ENCODE results near the gene PDE9A. TPM values are rescaled to one million over a fixed set of nuclear protein-coding genes. Genes with fewer than 3 reads are reported as not detected.

Gene PDE9A
- total RNA-seq, 1 donor: not detected

GRCh38 chr21:42768324-42769121 lies 115.1 kb downstream of the PDE9A start:
- no peak overlapping the region for H3K4me3 ChIP-seq (ENCODE audit: low read depth, low read length)
- DNase-seq (ENCODE audit: low read depth): no peak
- TF ChIP-seq, protein P1, sequence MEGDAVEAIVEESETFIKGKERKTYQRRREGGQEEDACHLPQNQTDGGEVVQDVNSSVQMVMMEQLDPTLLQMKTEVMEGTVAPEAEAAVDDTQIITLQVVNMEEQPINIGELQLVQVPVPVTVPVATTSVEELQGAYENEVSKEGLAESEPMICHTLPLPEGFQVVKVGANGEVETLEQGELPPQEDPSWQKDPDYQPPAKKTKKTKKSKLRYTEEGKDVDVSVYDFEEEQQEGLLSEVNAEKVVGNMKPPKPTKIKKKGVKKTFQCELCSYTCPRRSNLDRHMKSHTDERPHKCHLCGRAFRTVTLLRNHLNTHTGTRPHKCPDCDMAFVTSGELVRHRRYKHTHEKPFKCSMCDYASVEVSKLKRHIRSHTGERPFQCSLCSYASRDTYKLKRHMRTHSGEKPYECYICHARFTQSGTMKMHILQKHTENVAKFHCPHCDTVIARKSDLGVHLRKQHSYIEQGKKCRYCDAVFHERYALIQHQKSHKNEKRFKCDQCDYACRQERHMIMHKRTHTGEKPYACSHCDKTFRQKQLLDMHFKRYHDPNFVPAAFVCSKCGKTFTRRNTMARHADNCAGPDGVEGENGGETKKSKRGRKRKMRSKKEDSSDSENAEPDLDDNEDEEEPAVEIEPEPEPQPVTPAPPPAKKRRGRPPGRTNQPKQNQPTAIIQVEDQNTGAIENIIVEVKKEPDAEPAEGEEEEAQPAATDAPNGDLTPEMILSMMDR (IDR thresholded peaks at IDR 0.05; ENCODE audit: insufficient read depth, low read length): no peak

DNA sequence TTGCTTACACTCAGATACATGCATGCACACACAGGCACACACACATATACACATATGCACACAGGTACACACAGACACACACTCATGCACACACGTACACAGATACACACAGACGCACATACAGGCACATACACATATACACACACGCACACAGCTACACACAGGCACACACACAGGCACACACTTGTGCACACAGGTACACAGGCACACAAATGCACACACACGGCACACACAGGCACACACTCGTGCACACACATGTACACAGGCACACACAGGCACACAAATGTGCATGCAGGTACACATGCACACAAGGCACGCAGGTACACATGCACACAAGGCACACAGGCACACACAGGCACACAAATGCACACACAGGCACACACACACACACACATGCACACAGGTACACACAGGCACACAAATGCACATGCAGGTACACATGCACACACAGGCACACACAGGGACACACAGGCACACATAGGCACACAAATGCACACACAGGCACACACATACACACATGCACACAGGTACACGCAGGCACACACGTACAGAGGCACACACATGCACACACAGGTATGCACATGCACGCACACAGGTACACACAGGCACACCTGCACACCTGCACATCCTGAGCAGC lies 115.9 kb downstream of the PDE9A start:
- no peak for DNase-seq (ENCODE audit: low read depth)
- TF ChIP-seq, protein P1 (IDR thresholded peaks at IDR 0.05; ENCODE audit: insufficient read depth, low read length): no peak
- no peak overlapping the region for H3K4me3 ChIP-seq (ENCODE audit: low read depth, low read length)

DNA sequence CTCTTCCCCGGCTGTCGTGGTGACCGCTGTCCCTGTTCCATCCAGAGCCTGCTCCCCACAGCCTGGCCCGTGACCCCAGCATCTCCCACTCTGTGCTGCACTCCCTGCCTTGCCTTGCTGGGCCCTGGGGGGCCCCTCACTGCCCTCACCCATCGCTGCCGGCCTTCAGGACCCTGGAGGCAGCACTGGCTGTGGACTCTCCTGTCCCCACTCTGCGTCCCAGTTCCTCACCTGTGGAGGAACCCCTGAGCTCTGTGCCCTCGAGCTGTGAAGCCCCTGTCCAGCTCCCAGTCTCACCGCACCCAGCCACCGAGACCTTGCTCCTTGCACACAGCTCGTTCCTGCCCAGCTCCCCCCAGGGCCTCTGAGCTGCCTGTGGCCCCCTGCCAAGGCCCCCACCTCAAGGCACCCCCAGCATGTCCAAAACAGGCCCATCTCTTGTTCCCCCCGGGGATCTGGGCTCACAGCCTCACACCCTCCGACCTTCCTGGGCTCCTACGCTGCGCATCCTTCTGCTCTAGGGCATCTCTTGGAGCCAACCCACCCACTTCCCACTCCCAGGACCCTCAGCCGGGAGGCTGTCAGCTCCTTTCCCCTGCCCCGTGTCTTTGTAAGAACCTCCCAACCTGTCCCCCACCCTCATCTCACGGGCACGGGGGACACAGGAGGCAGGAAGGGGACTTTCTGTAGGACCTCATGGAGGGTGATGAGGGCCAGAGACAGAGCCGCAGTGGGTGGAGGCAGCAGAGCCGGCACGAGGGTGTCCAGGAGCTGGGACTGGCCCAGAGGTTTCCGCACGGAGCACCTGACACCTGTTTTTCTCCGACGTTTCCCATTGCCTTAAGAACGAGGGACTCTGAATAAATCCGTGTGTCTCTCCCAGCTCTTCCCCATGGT lies 116.6 kb downstream of the PDE9A start:
- no peak overlapping the region for H3K4me3 ChIP-seq (ENCODE audit: low read depth, low read length)
- TF ChIP-seq, protein P1 (IDR thresholded peaks at IDR 0.05; ENCODE audit: insufficient read depth, low read length): no peak
- no peak for DNase-seq (ENCODE audit: low read depth)

DNA sequence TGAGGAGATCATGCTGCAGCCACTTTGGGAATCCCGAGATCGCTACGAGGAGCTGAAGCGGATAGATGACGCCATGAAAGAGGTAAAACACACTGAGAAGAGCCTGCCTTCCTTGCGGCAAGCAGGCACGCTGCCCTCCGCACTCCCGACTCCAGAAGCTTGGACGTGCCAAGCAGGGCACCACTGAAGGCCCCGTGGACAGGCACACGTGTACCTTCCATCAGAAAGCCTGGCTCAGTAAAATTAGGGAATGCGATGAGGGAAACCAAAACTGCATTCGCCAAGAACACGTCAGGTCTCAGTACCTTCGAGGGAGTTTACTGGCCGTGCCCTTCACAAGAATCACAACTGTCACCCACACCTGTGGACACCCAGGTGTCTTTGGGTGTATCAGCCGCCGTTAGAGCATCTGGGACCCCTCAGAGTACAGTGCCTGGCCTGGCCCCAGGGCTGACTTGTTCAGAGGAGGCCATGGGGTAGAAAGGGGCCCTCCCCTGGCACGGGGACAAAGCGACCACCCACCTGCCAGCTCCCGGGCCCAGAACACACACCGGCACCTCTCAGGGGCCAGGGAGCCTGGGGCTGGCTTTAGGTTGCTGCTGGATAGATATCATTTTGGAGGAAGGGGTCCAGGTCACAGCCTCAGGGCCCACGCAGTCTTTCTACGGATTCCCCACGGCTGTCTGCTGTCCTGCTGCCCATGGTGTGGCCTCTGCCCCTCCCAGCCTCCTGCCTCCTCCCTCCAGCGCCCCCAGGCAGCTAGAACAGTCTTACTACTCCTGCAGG lies 117.5 kb downstream of the PDE9A start:
- DNase-seq (ENCODE audit: low read depth): no peak
- H3K4me3 ChIP-seq (ENCODE audit: low read depth, low read length): no peak overlapping the region
- TF ChIP-seq, protein P1 (IDR thresholded peaks at IDR 0.05; ENCODE audit: insufficient read depth, low read length): no peak

DNA sequence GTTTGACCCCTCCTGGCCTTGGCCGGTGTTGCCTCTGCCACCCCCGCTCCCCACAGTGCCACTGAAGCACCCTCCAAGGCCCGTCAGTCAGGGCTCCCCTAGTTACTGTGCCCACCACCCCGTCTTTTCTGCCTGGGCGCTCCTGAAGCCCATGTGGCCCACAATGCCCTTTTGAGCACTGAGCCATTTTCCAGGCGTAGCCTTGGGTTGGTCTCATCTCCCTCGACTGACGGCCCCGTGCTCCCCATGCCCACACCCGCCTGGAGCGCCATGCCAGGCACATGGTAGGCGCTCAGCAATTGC lies 118.0 kb downstream of the PDE9A start:
- TF ChIP-seq, protein P1 (IDR thresholded peaks at IDR 0.05; ENCODE audit: insufficient read depth, low read length): no peak
- DNase-seq (ENCODE audit: low read depth): no peak
- no peak overlapping the region for H3K4me3 ChIP-seq (ENCODE audit: low read depth, low read length)

GRCh38 chr21:42775123-42775522 lies 121.7 kb downstream of the PDE9A start:
- TF ChIP-seq, protein P1 (IDR thresholded peaks at IDR 0.05; ENCODE audit: insufficient read depth, low read length): no peak
- DNase-seq (ENCODE audit: low read depth): no peak
- H3K4me3 ChIP-seq (ENCODE audit: low read depth, low read length): no peak overlapping the region
